Heart left ventricle (tissue), 16 donors: ENCODE data around the gene UGT1A10. TPM values are rescaled to one million over a fixed set of nuclear protein-coding genes. Genes with fewer than 3 reads are reported as not detected.

ENCODE experiments used
- ATAC-seq, 4 donors: fragments of 200-7000 bp; cut with Tn5 transposase; one replicate each; pipeline ENCODE4 v1.9.1; 2020 to 2022; ENCODE audit warnings: moderate library complexity in 4 of 4, mild to moderate bottlenecking in 3 of 4, moderate number of reproducible peaks in 1 of 4
- DNase-seq, 5 donors: peaks; one replicate each; pipeline ENCODE4 v3.0.0-alpha.2; 2020
- H3K27ac ChIP-seq, 12 donors: fragments of 200-600 bp; sonication (generic) in 4 of 12; one replicate each; pipeline versions ENCODE4 v1.5.0 to v1.8.0; 2016 to 2022; ENCODE audit warnings: mild to moderate bottlenecking in 2 of 12
- H3K27me3 ChIP-seq, 9 donors: fragments of 200-600 bp; sonication (generic) in 2 of 9; one replicate each; pipeline versions ENCODE4 v1.5.1 to v1.8.0; 2016 to 2022; ENCODE audit warnings: mild to moderate bottlenecking in 3 of 9
- H3K36me3 ChIP-seq, 9 donors: fragments of 200-600 bp; sonication (generic) in 2 of 9; one replicate each; pipeline versions ENCODE4 v1.5.0 to v1.8.0; 2018 to 2022; ENCODE audit warnings: mild to moderate bottlenecking in 2 of 9
- H3K4me1 ChIP-seq, 12 donors: fragments of 200-600 bp; sonication (generic) in 4 of 12; one replicate each; pipeline versions ENCODE4 v1.5.0 to v1.8.0; 2016 to 2022; ENCODE audit warnings: mild to moderate bottlenecking in 3 of 12
- H3K4me3 ChIP-seq, 12 donors: fragments of 200-600 bp; sonication (generic) in 4 of 12; one replicate each; pipeline versions ENCODE4 v1.5.0 to v1.8.0; 2017 to 2022; ENCODE audit warnings: mild to moderate bottlenecking in 9 of 12, moderate library complexity in 4 of 12
- H3K9me3 ChIP-seq, 12 donors: fragments of 200-600 bp; sonication (generic) in 4 of 12; one replicate each; pipeline versions ENCODE4 v1.5.0 to v1.8.0; 2016 to 2022; ENCODE audit warnings: mild to moderate bottlenecking in 1 of 12
- POLR2A ChIP-seq, 2 donors: fragments of 450-650 bp; IDR thresholded peaks; one replicate each; pipeline ENCODE4 v1.6.1; 2017; ENCODE audit warnings: antibody characterized with exemption in 2 of 2, mild to moderate bottlenecking in 2 of 2, moderate library complexity in 2 of 2
- WGBS, 4 donors: extraction: QIAGEN DNeasy Blood & Tissue Kit in 2 of 4; methylation state at CpG; one replicate each; pipeline versions ENCODE4 v1.1.5 to v1.1.7; 2013 to 2018; 5-methylcytosine and 5-hydroxymethylcytosine counted together
- intact Hi-C, 10 donors: fragments of 100-400 bp; cut with DNase I; formaldehyde crosslinking; loops; one replicate each; pipeline versions ENCODE4 v1.11.1 to v1.14.2; 2022
- polyA plus RNA-seq, 2 donors: library from polyadenylated mRNA; stranded (reverse); fragments of 200-250 nt; gene quantifications; one replicate each; pipeline ENCODE4 v1.2.3, GENCODE V29; 2013
- total RNA-seq, 9 donors: library from RNA; depleted of rRNA in 2 of 9; stranded (reverse); fragments of >200 nt in 2 of 9; fragmentation: NEBNext Ultra II Directional in 3 of 9; extraction: Animal tissue kit (Norgen Biotek cat#: 25700) in 3 of 9; gene quantifications; one replicate each; pipeline versions ENCODE4 v1.1.0 to v1.2.4, GENCODE V29; 2016 to 2023
- TF ChIP-seq, protein P1 (sequence below), 12 donors: fragments of 200-600 bp; sonication (generic) in 4 of 12; IDR thresholded peaks; one replicate each; pipeline versions ENCODE4 v1.5.0 to v1.8.0; 2018 to 2022; ENCODE audit warnings: antibody characterized with exemption in 12 of 12, mild to moderate bottlenecking in 5 of 12
- donor health status: ischemic (EF 13 %, LVEDD 7.1; RV severe dilation, severe dysfunction).
- donor health status: healthy with polysubstance abuse.
- donor health status: DM: no; HTN: yes; CAD: no.
- donor health status: DM: no; HTN: no; CAD: no.
- donor health status: ischemic (EF 25% LVEDD 6.9; RV normal size, moderate dysfunction).
- donor health status: ischemic (EF 25% LVEDD 5.7; RV mildly dilated, moderate dysfunction).
- donor health status: healthy.
- donor health status: DM: yes; HTN: yes; CAD: no.
- donor health status: ischemic (EF 35%, LVEDD 5.7; RV mildly dilated, moderate dysfunction).
- donor health status: nonischemic (EF 11% LVEDD 7.7; RV severe dilation, severe dysfunction).
- donor health status: DM: yes; HTN: yes; CAD: no.
- donor health status: PGD.
- donor health status: ischemic (EF 29% LVEDD 5.4; RV normal size, mild dysfunction).
- donor health status: nonischemic (EF 23%, LVEDD 6.1; RV moderate dilation, normal function).

The UGT1A10 gene
- total and polyA plus RNA-seq, 11 donors, result not detected

DNA sequence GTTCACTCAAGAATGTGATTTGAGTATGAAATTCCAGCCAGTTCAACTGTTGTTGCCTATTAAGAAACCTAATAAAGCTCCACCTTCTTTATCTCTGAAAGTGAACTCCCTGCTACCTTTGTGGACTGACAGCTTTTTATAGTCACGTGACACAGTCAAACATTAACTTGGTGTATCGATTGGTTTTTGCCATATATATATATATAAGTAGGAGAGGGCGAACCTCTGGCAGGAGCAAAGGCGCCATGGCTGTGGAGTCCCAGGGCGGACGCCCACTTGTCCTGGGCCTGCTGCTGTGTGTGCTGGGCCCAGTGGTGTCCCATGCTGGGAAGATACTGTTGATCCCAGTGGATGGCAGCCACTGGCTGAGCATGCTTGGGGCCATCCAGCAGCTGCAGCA, 123.8 kb downstream of the UGT1A10 start, which contains the start of gene UGT1A1:
Gene UGT1A1 (plus strand): TSS at position 228 of the 400 bp plus-strand sequence. CDS start 18 bp downstream, at position 246.
- intact Hi-C loops, result no loop called here
- no peaks in the 10 kb centered on the region for H3K9me3 ChIP-seq
- peaks cover 0 to 16% (median 0%) of the 10 kb centered on the region in 9 donors for H3K27me3 ChIP-seq
- H3K36me3 ChIP-seq, result no peaks in the 10 kb centered on the region
- H3K4me3 ChIP-seq, result no peak within 1 kb of the TSS
- H3K27ac ChIP-seq, result no peak within 1 kb of the TSS
- no peak for DNase-seq
- TF ChIP-seq, protein P1, sequence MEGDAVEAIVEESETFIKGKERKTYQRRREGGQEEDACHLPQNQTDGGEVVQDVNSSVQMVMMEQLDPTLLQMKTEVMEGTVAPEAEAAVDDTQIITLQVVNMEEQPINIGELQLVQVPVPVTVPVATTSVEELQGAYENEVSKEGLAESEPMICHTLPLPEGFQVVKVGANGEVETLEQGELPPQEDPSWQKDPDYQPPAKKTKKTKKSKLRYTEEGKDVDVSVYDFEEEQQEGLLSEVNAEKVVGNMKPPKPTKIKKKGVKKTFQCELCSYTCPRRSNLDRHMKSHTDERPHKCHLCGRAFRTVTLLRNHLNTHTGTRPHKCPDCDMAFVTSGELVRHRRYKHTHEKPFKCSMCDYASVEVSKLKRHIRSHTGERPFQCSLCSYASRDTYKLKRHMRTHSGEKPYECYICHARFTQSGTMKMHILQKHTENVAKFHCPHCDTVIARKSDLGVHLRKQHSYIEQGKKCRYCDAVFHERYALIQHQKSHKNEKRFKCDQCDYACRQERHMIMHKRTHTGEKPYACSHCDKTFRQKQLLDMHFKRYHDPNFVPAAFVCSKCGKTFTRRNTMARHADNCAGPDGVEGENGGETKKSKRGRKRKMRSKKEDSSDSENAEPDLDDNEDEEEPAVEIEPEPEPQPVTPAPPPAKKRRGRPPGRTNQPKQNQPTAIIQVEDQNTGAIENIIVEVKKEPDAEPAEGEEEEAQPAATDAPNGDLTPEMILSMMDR (IDR thresholded peaks at IDR 0.05), result no peak
- TF ChIP-seq POLR2A (IDR thresholded peaks at IDR 0.05), result no peak
- ATAC-seq, result no peak
- WGBS, 4 donors, result 82 to 94% (median 91%) methylated on average over 6 of the region's 6 CpGs
- H3K4me1 ChIP-seq, result no peaks in the 10 kb centered on the region

GRCh38 chr2:233761040-233761769, 125.0 kb downstream of the UGT1A10 start:
- intact Hi-C loops, result no loop called here
- H3K9me3 ChIP-seq, result no peaks in the 10 kb centered on the region
- H3K4me3 ChIP-seq, result no peak overlapping the region
- whole genome bisulfite sequencing, 4 donors, result 68 to 77% (median 73%) methylated on average over 4 of the region's 4 CpGs
- peaks cover 0 to 18% (median 0%) of the 10 kb centered on the region in 9 donors for H3K27me3 ChIP-seq
- ATAC-seq, result no peak
- H3K27ac ChIP-seq, result no peak overlapping the region
- no peak for TF ChIP-seq POLR2A (IDR thresholded peaks at IDR 0.05)
- H3K4me1 ChIP-seq, result no peaks in the 10 kb centered on the region
- no peak for DNase-seq
- H3K36me3 ChIP-seq, result no peaks in the 10 kb centered on the region

DNA sequence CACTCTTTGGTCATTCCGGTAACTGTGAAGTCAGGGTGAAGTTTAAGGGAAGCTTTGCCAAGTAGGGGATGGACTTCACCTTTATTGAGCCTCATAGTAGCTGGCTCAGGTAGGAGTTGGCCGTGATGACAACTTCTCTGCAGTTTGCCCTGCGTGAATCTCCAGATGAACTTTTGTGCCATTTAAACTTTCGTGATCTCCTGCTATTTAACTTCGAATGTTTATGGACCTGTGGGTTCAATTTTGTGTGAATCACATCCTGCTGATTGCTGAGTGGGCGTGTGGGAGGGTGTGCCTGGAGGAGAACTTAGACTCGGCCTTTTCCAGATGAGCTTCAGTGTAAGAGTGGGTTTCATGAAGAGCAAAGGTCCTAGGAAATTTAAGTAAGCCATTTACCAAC, 128.0 kb downstream of the UGT1A10 start:
- H3K4me3 ChIP-seq, result no peak overlapping the region
- TF ChIP-seq POLR2A (IDR thresholded peaks at IDR 0.05), result no peak
- no peak overlapping the region for H3K27ac ChIP-seq
- H3K36me3 ChIP-seq, result no peaks in the 10 kb centered on the region
- H3K4me1 ChIP-seq, result no peaks in the 10 kb centered on the region
- intact Hi-C loops, result no loop called here
- DNase-seq (no peak), ATAC-seq (no peak)
- peaks cover 0 to 21% (median 0%) of the 10 kb centered on the region in 9 donors for H3K27me3 ChIP-seq
- WGBS, 4 donors, result 66 to 74% (median 69%) methylated on average over 7 of the region's 7 CpGs
- no peaks in the 10 kb centered on the region for H3K9me3 ChIP-seq

DNA sequence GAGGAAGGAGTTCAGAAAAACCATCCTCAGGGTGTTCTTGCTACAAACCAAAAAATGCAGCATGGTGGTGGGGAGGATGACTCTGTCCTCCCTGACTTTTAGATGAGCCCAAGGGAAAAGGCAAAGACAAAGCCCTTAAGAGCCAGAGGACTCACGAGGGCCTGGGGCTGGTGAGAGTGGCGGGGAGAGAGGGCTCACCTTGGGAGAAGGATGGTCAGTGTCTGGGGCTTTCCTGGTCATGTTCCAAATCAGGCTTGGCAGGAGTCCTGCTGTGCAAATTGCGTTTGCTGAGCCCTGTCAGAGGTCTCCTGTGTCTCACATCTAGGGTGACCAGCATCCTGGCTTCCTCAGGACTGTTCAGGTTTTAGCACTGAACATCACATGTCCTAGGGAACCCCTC, 128.5 kb downstream of the UGT1A10 start:
- H3K4me3 ChIP-seq, result no peak overlapping the region
- DNase-seq (no peak), ATAC-seq (no peak)
- H3K27ac ChIP-seq, result no peak overlapping the region
- no peaks in the 10 kb centered on the region for H3K9me3 ChIP-seq
- H3K36me3 ChIP-seq, result no peaks in the 10 kb centered on the region
- no peak for TF ChIP-seq POLR2A (IDR thresholded peaks at IDR 0.05)
- TF ChIP-seq, protein P1 (IDR thresholded peaks at IDR 0.05), result no peak
- H3K4me1 ChIP-seq, result no peaks in the 10 kb centered on the region
- H3K27me3 ChIP-seq, result peaks cover 0 to 21% (median 0%) of the 10 kb centered on the region in 9 donors
- 30 to 61% (median 49%) methylated on average over 3 of the region's 3 CpGs for WGBS, 4 donors
- intact Hi-C loops, result no loop called here

GRCh38 chr2:233766416-233766815, 130.2 kb downstream of the UGT1A10 start:
- WGBS, 4 donors, result 69 to 77% (median 72%) methylated on average over 4 of the region's 4 CpGs
- Histone ChIP-seq H3K9me3 (no peaks in the 10 kb centered on the region), H3K27me3 (peaks cover 0 to 21% (median 0%) of the 10 kb centered on the region in 9 donors), H3K4me3 (no peak overlapping the region), H3K27ac (no peak overlapping the region), H3K4me1 (no peaks in the 10 kb centered on the region), H3K36me3 (no peaks in the 10 kb centered on the region)
- TF ChIP-seq, protein P1 (IDR thresholded peaks at IDR 0.05), result no peak
- TF ChIP-seq POLR2A (IDR thresholded peaks at IDR 0.05), result no peak
- no peak for DNase-seq
- intact Hi-C loops, result no loop called here
- no peak for ATAC-seq
